ENCODE results near the gene DNAH17. TPM values are rescaled to one million over a fixed set of nuclear protein-coding genes. Genes with fewer than 3 reads are reported as not detected.
"Not testable (repeated sequence)": the region's sequence is repeated elsewhere in the genome, so short reads cannot be mapped to it uniquely, and the experiment has no call there.

The DNAH17 gene
- total RNA-seq, 2 experiments from 2014 or later = 0.41 to 0.45 TPM

GRCh38 chr17:78506454-78507309 lies 70.5 kb downstream of the DNAH17 start:
- CTCF ChIA-PET = no interaction called here
- POLR2A ChIA-PET = no interaction called here
- no peaks in the 10 kb centered on the region for H3K4me1 Mint-ChIP-seq (ENCODE audit: low read depth)
- TF ChIP-seq CTCF (IDR thresholded peaks at IDR 0.05) = no peak
- no peaks in the 10 kb centered on the region for H3K9me3 Mint-ChIP-seq
- intact Hi-C loops (cut with micrococcal nuclease) = no loop called here
- ATAC-seq (no peak), DNase-seq (no peak)
- no peaks in the 10 kb centered on the region for H3K27me3 Mint-ChIP-seq
- H3K27ac Mint-ChIP-seq = no peak overlapping the region
- H3K36me3 Mint-ChIP-seq (ENCODE audit: low read depth) = no peaks in the 10 kb centered on the region
- H3K4me3 Mint-ChIP-seq = no peak overlapping the region

GRCh38 chr17:78504156-78504925 lies 72.9 kb downstream of the DNAH17 start:
- intact Hi-C loops (cut with micrococcal nuclease) = no loop called here
- no peaks in the 10 kb centered on the region for H3K9me3 Mint-ChIP-seq
- no peak overlapping the region for H3K4me3 Mint-ChIP-seq
- H3K27ac Mint-ChIP-seq = no peak overlapping the region
- H3K27me3 Mint-ChIP-seq = no peaks in the 10 kb centered on the region
- no peaks in the 10 kb centered on the region for H3K4me1 Mint-ChIP-seq (ENCODE audit: low read depth)
- POLR2A ChIA-PET = no interaction called here
- no peaks in the 10 kb centered on the region for H3K36me3 Mint-ChIP-seq (ENCODE audit: low read depth)
- DNase-seq (no peak), ATAC-seq (no peak)
- TF ChIP-seq CTCF (IDR thresholded peaks at IDR 0.05) = no peak
- CTCF ChIA-PET = no interaction called here

GRCh38 chr17:78503388-78503787 lies 73.8 kb downstream of the DNAH17 start:
- H3K27me3 Mint-ChIP-seq; CTCF ChIA-PET; H3K27ac Mint-ChIP-seq; H3K36me3 Mint-ChIP-seq (ENCODE audit: low read depth); DNase-seq; H3K4me1 Mint-ChIP-seq (ENCODE audit: low read depth); ATAC-seq; POLR2A ChIA-PET; H3K9me3 Mint-ChIP-seq; intact Hi-C loops (cut with micrococcal nuclease); H3K4me3 Mint-ChIP-seq: not testable (repeated sequence)

- no peak for ATAC-seq
- Mint-ChIP-seq H3K9me3 (no peaks in the 10 kb centered on the region), H3K36me3 (ENCODE audit: low read depth) (no peaks in the 10 kb centered on the region), H3K4me1 (ENCODE audit: low read depth) (no peaks in the 10 kb centered on the region), H3K27ac (no peak overlapping the region), H3K27me3 (no peaks in the 10 kb centered on the region), H3K4me3 (no peak overlapping the region)
- no peak for TF ChIP-seq CTCF (IDR thresholded peaks at IDR 0.05)
- no peak for DNase-seq
- POLR2A ChIA-PET = no interaction called here
- intact Hi-C loops (cut with micrococcal nuclease) = no loop called here
- CTCF ChIA-PET = no interaction called here
Measured at GRCh38 chr17:78502611-78503148, 74.5 kb downstream of the DNAH17 start.

GRCh38 chr17:78501241-78502036 lies 75.8 kb downstream of the DNAH17 start:
- Mint-ChIP-seq H3K9me3 (no peaks in the 10 kb centered on the region), H3K27ac (no peak overlapping the region), H3K27me3 (no peaks in the 10 kb centered on the region), H3K4me1 (ENCODE audit: low read depth) (no peaks in the 10 kb centered on the region), H3K4me3 (no peak overlapping the region), H3K36me3 (ENCODE audit: low read depth) (no peaks in the 10 kb centered on the region)
- TF ChIP-seq CTCF (IDR thresholded peaks at IDR 0.05) = no peak
- ChIA-PET CTCF (no interaction called here), POLR2A (no interaction called here)
- intact Hi-C loops (cut with micrococcal nuclease) = no loop called here
- DNase-seq (no peak), ATAC-seq (no peak)
